IMR-90 (cell line): ENCODE data around the gene NKX2-3.

Experiments
- CEBPB ChIP-seq: IDR thresholded peaks from 2 replicates; pipeline ENCODE4 v1.6.1; 2012; ENCODE audit warnings: low read depth, low read length, improper control_type of control experiment
- CTCF ChIP-seq: conservative IDR thresholded peaks from 2 replicates; pipeline ENCODE4 v1.5.1; 2012; ENCODE audit warnings: mild to moderate bottlenecking, low read depth, low read length, improper control_type of control experiment
- ELK1 ChIP-seq: fragments of 150-350 bp; IDR thresholded peaks from 2 replicates; pipeline ENCODE4 v1.6.1; 2016; ENCODE audit warnings: low read depth, mild to moderate bottlenecking, low read length, moderate library complexity, borderline replicate concordance
- MAZ ChIP-seq: IDR thresholded peaks from 2 replicates; pipeline ENCODE4 v1.6.1; 2012; ENCODE audit warnings: low read depth, mild to moderate bottlenecking, low read length, improper control_type of control experiment, moderate library complexity, borderline replicate concordance
- MXI1 ChIP-seq: IDR thresholded peaks from 2 replicates; pipeline ENCODE4 v1.6.1; 2012; ENCODE audit warnings: low read depth, mild to moderate bottlenecking, low read length, moderate library complexity, borderline replicate concordance
- POLR2A ChIP-seq: IDR thresholded peaks from 2 replicates; pipeline ENCODE4 v1.6.1; 2012; ENCODE audit warnings: mild to moderate bottlenecking, low read depth, low read length
- RAD21 ChIP-seq: IDR thresholded peaks from 2 replicates; pipeline ENCODE4 v1.6.1; 2012; ENCODE audit warnings: low read length, improper control_type of control experiment
- RCOR1 ChIP-seq: IDR thresholded peaks from 2 replicates; pipeline ENCODE4 v1.6.1; 2012; ENCODE audit warnings: mild to moderate bottlenecking, low read length, improper control_type of control experiment; ENCODE audit not compliant: insufficient replicate concordance
- TF ChIP-seq, protein P1 (sequence below): fragments of 150-350 bp; IDR thresholded peaks from 2 replicates; pipeline ENCODE4 v1.6.1; 2017; ENCODE audit warnings: mild to moderate bottlenecking, antibody characterized with exemption, low read length, low read depth

GRCh38 chr10:99551616-99552015, 18.9 kb downstream of the NKX2-3 start:
- TF ChIP-seq RAD21 (no peak), CTCF (no peak), ELK1 (no peak), MAZ (no peak), POLR2A (no peak), CEBPB (no peak), MXI1 (no peak), RCOR1 (no peak)
- TF ChIP-seq, protein P1, sequence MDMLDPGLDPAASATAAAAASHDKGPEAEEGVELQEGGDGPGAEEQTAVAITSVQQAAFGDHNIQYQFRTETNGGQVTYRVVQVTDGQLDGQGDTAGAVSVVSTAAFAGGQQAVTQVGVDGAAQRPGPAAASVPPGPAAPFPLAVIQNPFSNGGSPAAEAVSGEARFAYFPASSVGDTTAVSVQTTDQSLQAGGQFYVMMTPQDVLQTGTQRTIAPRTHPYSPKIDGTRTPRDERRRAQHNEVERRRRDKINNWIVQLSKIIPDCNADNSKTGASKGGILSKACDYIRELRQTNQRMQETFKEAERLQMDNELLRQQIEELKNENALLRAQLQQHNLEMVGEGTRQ, result no peak
